SK-N-SH (cell line): ENCODE measurements around the gene SLC31A1.

ENCODE experiments used
- FOSL2 ChIP-seq: IDR thresholded peaks from 2 replicates; pipeline ENCODE4 v1.4.0; 2012; ENCODE audit warnings: low read depth, mild to moderate bottlenecking, moderate library complexity, borderline replicate concordance
- FOXJ3 ChIP-seq: sonication (generic); formaldehyde crosslinking; IDR thresholded peaks from 2 replicates; pipeline ENCODE4 v1.5.1; 2020; ENCODE audit warnings: mild to moderate bottlenecking, missing genetic modification reagents
- RAD21 ChIP-seq: IDR thresholded peaks from 2 replicates; pipeline ENCODE4 v1.6.1; 2012; ENCODE audit warnings: mild to moderate bottlenecking, low read length
- SIN3A ChIP-seq: IDR thresholded peaks from 2 replicates; pipeline ENCODE4 v1.6.1; 2012; ENCODE audit warnings: low read depth, mild to moderate bottlenecking, low read length, moderate library complexity, borderline replicate concordance
- TAF1 ChIP-seq: IDR thresholded peaks from 2 replicates; pipeline ENCODE4 v1.6.1; 2012; ENCODE audit warnings: low read depth, mild to moderate bottlenecking, low read length, moderate library complexity, borderline replicate concordance
- YY1 ChIP-seq: IDR thresholded peaks from 2 replicates; pipeline ENCODE4 v1.4.0; 2012; ENCODE audit warnings: low read depth, mild to moderate bottlenecking
- TF ChIP-seq, protein P1 (sequence below): fragments of 200-600 bp; sonication (generic); IDR thresholded peaks from 2 replicates; pipeline ENCODE4 v1.6.1; 2017; ENCODE audit warnings: antibody characterized with exemption, mild to moderate bottlenecking, moderate library complexity
- TF ChIP-seq, protein P2 (sequence below): IDR thresholded peaks from 2 replicates; pipeline ENCODE4 v1.6.1; 2012; ENCODE audit warnings: mild to moderate bottlenecking, low read depth, low read length, moderate library complexity

DNA sequence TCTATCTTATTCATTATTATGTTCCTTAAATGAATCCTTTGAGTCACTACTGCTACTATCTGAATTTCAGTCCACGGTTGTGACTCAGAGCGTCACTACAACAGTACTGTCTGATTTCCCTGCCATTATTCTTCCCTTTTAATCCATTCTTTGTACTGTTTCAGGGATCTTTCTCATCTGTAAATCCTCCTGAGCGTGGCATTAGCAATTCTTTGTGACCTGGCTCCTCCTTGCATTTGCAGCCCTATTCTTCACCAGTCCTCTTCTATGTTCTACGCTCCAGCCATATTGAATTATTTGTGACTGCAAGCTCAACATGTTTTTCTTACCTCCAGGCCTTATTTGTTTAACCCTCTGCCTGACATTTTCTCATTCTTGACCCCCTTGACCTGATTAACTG, 60.0 kb downstream of the SLC31A1 start:
- no peak for TF ChIP-seq TAF1
- no peak for TF ChIP-seq RAD21
- TF ChIP-seq, protein P1, sequence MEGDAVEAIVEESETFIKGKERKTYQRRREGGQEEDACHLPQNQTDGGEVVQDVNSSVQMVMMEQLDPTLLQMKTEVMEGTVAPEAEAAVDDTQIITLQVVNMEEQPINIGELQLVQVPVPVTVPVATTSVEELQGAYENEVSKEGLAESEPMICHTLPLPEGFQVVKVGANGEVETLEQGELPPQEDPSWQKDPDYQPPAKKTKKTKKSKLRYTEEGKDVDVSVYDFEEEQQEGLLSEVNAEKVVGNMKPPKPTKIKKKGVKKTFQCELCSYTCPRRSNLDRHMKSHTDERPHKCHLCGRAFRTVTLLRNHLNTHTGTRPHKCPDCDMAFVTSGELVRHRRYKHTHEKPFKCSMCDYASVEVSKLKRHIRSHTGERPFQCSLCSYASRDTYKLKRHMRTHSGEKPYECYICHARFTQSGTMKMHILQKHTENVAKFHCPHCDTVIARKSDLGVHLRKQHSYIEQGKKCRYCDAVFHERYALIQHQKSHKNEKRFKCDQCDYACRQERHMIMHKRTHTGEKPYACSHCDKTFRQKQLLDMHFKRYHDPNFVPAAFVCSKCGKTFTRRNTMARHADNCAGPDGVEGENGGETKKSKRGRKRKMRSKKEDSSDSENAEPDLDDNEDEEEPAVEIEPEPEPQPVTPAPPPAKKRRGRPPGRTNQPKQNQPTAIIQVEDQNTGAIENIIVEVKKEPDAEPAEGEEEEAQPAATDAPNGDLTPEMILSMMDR: no peak
- TF ChIP-seq FOXJ3 (CRISPR knock-in tag): no peak
- no peak for TF ChIP-seq FOSL2
- no peak for TF ChIP-seq YY1
- TF ChIP-seq, protein P2, sequence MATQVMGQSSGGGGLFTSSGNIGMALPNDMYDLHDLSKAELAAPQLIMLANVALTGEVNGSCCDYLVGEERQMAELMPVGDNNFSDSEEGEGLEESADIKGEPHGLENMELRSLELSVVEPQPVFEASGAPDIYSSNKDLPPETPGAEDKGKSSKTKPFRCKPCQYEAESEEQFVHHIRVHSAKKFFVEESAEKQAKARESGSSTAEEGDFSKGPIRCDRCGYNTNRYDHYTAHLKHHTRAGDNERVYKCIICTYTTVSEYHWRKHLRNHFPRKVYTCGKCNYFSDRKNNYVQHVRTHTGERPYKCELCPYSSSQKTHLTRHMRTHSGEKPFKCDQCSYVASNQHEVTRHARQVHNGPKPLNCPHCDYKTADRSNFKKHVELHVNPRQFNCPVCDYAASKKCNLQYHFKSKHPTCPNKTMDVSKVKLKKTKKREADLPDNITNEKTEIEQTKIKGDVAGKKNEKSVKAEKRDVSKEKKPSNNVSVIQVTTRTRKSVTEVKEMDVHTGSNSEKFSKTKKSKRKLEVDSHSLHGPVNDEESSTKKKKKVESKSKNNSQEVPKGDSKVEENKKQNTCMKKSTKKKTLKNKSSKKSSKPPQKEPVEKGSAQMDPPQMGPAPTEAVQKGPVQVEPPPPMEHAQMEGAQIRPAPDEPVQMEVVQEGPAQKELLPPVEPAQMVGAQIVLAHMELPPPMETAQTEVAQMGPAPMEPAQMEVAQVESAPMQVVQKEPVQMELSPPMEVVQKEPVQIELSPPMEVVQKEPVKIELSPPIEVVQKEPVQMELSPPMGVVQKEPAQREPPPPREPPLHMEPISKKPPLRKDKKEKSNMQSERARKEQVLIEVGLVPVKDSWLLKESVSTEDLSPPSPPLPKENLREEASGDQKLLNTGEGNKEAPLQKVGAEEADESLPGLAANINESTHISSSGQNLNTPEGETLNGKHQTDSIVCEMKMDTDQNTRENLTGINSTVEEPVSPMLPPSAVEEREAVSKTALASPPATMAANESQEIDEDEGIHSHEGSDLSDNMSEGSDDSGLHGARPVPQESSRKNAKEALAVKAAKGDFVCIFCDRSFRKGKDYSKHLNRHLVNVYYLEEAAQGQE: no peak
- no peak for TF ChIP-seq SIN3A
